Measurements from ENCODE around the gene LRP1B.
"Not testable (repeated sequence)": the region's sequence is repeated elsewhere in the genome, so short reads cannot be mapped to it uniquely, and the experiment has no call there.

Gene LRP1B

GRCh38 chr2:142100970-142101369 lies 29.8 kb downstream of the LRP1B start:
- no peak for DNase-seq

- DNase-seq = no peak
Measured at GRCh38 chr2:142100139-142100873, 30.5 kb downstream of the LRP1B start.

GRCh38 chr2:142097711-142098110 lies 33.1 kb downstream of the LRP1B start:
- DNase-seq = no peak

- no peak for DNase-seq
Measured at GRCh38 chr2:142095647-142096046, 35.2 kb downstream of the LRP1B start.

GRCh38 chr2:142094233-142094632 lies 36.6 kb downstream of the LRP1B start:
- no peak for DNase-seq

- no peak for DNase-seq
Measured at GRCh38 chr2:142088058-142088568, 42.7 kb downstream of the LRP1B start.

GRCh38 chr2:142087585-142087984 lies 43.2 kb downstream of the LRP1B start:
- not testable (repeated sequence) for DNase-seq

GRCh38 chr2:142082368-142082767 lies 48.4 kb downstream of the LRP1B start:
- no peak for DNase-seq

- DNase-seq = no peak
Measured at GRCh38 chr2:142076317-142076716, 54.5 kb downstream of the LRP1B start.

GRCh38 chr2:142075826-142076225 lies 55.0 kb downstream of the LRP1B start:
- DNase-seq = no peak

GRCh38 chr2:142069251-142069888 lies 61.4 kb downstream of the LRP1B start:
- DNase-seq = no peak

GRCh38 chr2:142065700-142066099 lies 65.1 kb downstream of the LRP1B start:
- DNase-seq = no peak

- DNase-seq = no peak
Measured at GRCh38 chr2:142065156-142065555, 65.7 kb downstream of the LRP1B start.

GRCh38 chr2:142061733-142062132 lies 69.1 kb downstream of the LRP1B start:
- DNase-seq = no peak

- DNase-seq = no peak
Measured at GRCh38 chr2:142058149-142058548, 72.7 kb downstream of the LRP1B start.

- no peak for DNase-seq
Measured at GRCh38 chr2:142056784-142057183, 74.0 kb downstream of the LRP1B start.

GRCh38 chr2:142052220-142052863 lies 78.5 kb downstream of the LRP1B start:
- no peak for DNase-seq

GRCh38 chr2:142048581-142048980 lies 82.2 kb downstream of the LRP1B start:
- DNase-seq = no peak

GRCh38 chr2:142045641-142046040 lies 85.2 kb downstream of the LRP1B start:
- no peak for DNase-seq

- no peak for DNase-seq
Measured at GRCh38 chr2:142044197-142044596, 86.6 kb downstream of the LRP1B start.

- no peak for DNase-seq
Measured at GRCh38 chr2:142042536-142043199, 88.1 kb downstream of the LRP1B start.

GRCh38 chr2:142041996-142042395 lies 88.8 kb downstream of the LRP1B start:
- no peak for DNase-seq

GRCh38 chr2:142041105-142041504 lies 89.7 kb downstream of the LRP1B start:
- no peak for DNase-seq

Measured in CD4-positive, alpha-beta T cell treated with Interleukin-6 for 4 hours (primary cell).